ENCODE measurements around the gene SLC4A9. TPM values are rescaled to one million over a fixed set of nuclear protein-coding genes. Genes with fewer than 3 reads are reported as not detected.

SLC4A9 gene
- total RNA-seq, 4 donors from 2014 or later, result 0.12 to 0.74 (median 0.19) TPM; not detected in 1

DNA sequence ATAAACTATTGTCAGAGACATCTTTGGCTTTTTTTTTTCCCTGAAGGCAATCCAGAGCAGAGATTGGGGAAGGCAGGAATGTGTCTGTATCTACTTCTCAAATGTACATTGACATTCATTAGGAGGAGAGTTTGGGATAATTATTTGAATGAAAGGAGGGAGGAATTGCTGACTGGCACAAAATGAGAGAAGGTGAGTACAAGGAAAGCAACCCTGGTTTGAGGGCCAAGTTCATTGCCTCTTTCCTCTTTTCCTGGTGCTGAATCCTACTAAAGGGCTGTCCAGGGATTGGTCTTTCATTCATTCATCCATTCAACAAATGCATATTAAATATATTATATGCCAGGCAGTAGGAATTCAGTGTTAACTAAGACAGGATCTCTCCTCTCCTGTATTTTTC lies 22.9 kb downstream of the SLC4A9 start:
- TF ChIP-seq, protein P1, sequence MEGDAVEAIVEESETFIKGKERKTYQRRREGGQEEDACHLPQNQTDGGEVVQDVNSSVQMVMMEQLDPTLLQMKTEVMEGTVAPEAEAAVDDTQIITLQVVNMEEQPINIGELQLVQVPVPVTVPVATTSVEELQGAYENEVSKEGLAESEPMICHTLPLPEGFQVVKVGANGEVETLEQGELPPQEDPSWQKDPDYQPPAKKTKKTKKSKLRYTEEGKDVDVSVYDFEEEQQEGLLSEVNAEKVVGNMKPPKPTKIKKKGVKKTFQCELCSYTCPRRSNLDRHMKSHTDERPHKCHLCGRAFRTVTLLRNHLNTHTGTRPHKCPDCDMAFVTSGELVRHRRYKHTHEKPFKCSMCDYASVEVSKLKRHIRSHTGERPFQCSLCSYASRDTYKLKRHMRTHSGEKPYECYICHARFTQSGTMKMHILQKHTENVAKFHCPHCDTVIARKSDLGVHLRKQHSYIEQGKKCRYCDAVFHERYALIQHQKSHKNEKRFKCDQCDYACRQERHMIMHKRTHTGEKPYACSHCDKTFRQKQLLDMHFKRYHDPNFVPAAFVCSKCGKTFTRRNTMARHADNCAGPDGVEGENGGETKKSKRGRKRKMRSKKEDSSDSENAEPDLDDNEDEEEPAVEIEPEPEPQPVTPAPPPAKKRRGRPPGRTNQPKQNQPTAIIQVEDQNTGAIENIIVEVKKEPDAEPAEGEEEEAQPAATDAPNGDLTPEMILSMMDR (IDR thresholded peaks at IDR 0.05), result no peak
- no peak for DNase-seq (ENCODE audit: low spot score)
- no peak for ATAC-seq (ENCODE audit: low FRiP score)

GRCh38 chr5:140383300-140383699 lies 23.3 kb downstream of the SLC4A9 start:
- no peak for DNase-seq (ENCODE audit: low spot score)
- no peak for ATAC-seq (ENCODE audit: low FRiP score)
- TF ChIP-seq, protein P1 (IDR thresholded peaks at IDR 0.05), result no peak

- ATAC-seq (ENCODE audit: low FRiP score), result no peak
These were observed 28.1 kb downstream of the SLC4A9 start for GRCh38 chr5:140388052-140388451.

DNA sequence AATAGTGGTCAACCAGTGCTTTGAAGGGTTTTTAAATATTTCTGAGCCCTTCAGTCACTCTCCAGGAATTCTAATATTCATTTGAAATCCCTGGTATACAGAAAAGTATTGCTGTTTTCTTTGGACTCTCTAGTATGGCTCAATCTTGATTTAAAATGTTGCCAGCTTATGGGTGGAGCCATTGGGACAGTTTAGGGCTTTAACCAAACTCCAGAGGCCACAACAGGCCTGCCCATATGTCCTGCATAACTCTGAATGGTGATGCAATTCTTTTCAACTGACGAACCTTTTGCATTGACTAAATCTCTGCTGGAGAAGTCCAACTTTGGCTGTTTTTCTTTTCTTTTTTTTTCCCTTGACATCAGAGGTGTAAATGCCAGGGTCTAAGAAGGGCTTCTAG lies 31.3 kb downstream of the SLC4A9 start:
- DNase-seq (ENCODE audit: low spot score), result no peak
- no peak for ATAC-seq (ENCODE audit: low FRiP score)
- TF ChIP-seq, protein P1 (IDR thresholded peaks at IDR 0.05), result no peak

More at GRCh38 chr5:140388052-140388451, 28.1 kb downstream of the SLC4A9 start:
- no peak for DNase-seq (ENCODE audit: low spot score)
- TF ChIP-seq, protein P1 (IDR thresholded peaks at IDR 0.05), result no peak

- ATAC-seq (ENCODE audit: low FRiP score) (no peak), DNase-seq (ENCODE audit: low spot score) (no peak)
- TF ChIP-seq, protein P1 (IDR thresholded peaks at IDR 0.05), result no peak
These were observed 31.7 kb downstream of the SLC4A9 start for GRCh38 chr5:140391732-140392131.

DNA sequence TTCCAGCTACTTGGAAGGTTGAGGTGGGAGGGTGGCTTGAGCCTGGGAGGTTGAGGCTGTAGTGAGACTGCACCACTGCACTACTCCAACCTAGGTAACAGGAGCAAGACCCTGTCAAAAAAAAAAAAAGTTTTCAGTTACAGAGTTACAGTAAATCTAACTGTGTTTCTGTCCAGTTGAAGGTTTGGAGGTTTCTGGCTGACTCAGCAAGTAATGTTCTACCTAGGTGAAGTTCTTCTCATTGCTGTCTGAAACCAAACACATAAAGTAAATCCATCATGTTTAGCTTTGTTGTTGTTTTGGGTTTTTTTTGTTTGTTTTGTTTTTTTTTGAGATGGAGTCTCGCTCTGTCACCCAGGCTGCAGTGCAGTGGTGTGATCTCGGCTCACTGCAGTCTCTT lies 33.7 kb downstream of the SLC4A9 start:
- no peak for DNase-seq (ENCODE audit: low spot score)
- TF ChIP-seq, protein P1 (IDR thresholded peaks at IDR 0.05), result no peak
- no peak for ATAC-seq (ENCODE audit: low FRiP score)

GRCh38 chr5:140398379-140398811 lies 38.4 kb downstream of the SLC4A9 start:
- DNase-seq (ENCODE audit: low spot score) (no peak), ATAC-seq (ENCODE audit: low FRiP score) (no peak)
- TF ChIP-seq, protein P1 (IDR thresholded peaks at IDR 0.05), result no peak

Measured in omental fat pad (tissue), 4 donors.